ENCODE data around the gene CFAP210. TPM values are rescaled to one million over a fixed set of nuclear protein-coding genes. Genes with fewer than 3 reads are reported as not detected.

Gene CFAP210
- total and polyA plus RNA-seq, 4 donors = 0.02 to 0.42 (median 0.21) TPM

GRCh38 chr2:169711751-169712509 lies 17.7 kb upstream of the CFAP210 start:
- TF ChIP-seq FOXA1 (IDR thresholded peaks at IDR 0.05) (no peak), CTCF (IDR thresholded peaks at IDR 0.05; ENCODE audit: low read depth, low read length, missing input control) (no peak), HNF4A (conservative IDR thresholded peaks at IDR 0.05) (no peak), GABPA (IDR thresholded peaks at IDR 0.05 in 1 of 2, conservative IDR thresholded peaks at IDR 0.05 in 1 of 2) (no peak), TAF1 (conservative IDR thresholded peaks at IDR 0.05) (no peak), REST (IDR thresholded peaks at IDR 0.05) (no peak), JUND (IDR thresholded peaks at IDR 0.05) (no peak), ZBTB33 (IDR thresholded peaks at IDR 0.05) (no peak), ATF3 (IDR thresholded peaks at IDR 0.05) (no peak), EGR1 (IDR thresholded peaks at IDR 0.05; ENCODE audit: low read depth in 2 of 2) (no peak), RAD21 (IDR thresholded peaks at IDR 0.05) (no peak), FOXA2 (IDR thresholded peaks at IDR 0.05) (no peak), YY1 (IDR thresholded peaks at IDR 0.05) (no peak), NR2F2 (IDR thresholded peaks at IDR 0.05) (no peak), HNF4G (IDR thresholded peaks at IDR 0.05) (no peak)
- no peak overlapping the region for H3K4me3 ChIP-seq (ENCODE audit: low read depth in 1 of 3, low read length in 3 of 3)
- H3K27ac ChIP-seq (ENCODE audit: low read depth in 1 of 2, low read length in 2 of 2) = no peak overlapping the region
- H3K9ac ChIP-seq (ENCODE audit: low read depth in 1 of 2, low read length in 2 of 2) = no peak overlapping the region
- DNase-seq (ENCODE audit: low spot score) = no peak
- no peaks in the 10 kb centered on the region for H3K9me3 ChIP-seq (ENCODE audit: control insufficient read depth in 4 of 4, low read length in 3 of 4)
- WGBS = 66% methylated on average over 7 of the region's 7 CpGs
- H3K36me3 ChIP-seq (ENCODE audit: control insufficient read depth in 4 of 4, insufficient read depth in 3 of 4, low read depth in 1 of 4, low read length in 3 of 4) = no peaks in the 10 kb centered on the region
- H3K4me1 ChIP-seq (ENCODE audit: control insufficient read depth in 4 of 4, insufficient read depth in 4 of 4, low read length in 3 of 4) = peaks cover 0 to 19% (median 14%) of the 10 kb centered on the region in 4 donors
- H3K27me3 ChIP-seq (ENCODE audit: control insufficient read depth in 4 of 4, insufficient read depth in 4 of 4, low read length in 3 of 4) = no peaks in the 10 kb centered on the region

- Histone ChIP-seq H3K36me3 (ENCODE audit: control insufficient read depth in 4 of 4, insufficient read depth in 3 of 4, low read depth in 1 of 4, low read length in 3 of 4) (no peaks in the 10 kb centered on the region), H3K4me3 (ENCODE audit: low read depth in 1 of 3, low read length in 3 of 3) (no peak overlapping the region), H3K27me3 (ENCODE audit: control insufficient read depth in 4 of 4, insufficient read depth in 4 of 4, low read length in 3 of 4) (no peaks in the 10 kb centered on the region), H3K4me1 (ENCODE audit: control insufficient read depth in 4 of 4, insufficient read depth in 4 of 4, low read length in 3 of 4) (peaks cover 2 to 4% (median 3%) of the 10 kb centered on the region in 4 donors), H3K9ac (ENCODE audit: low read depth in 1 of 2, low read length in 2 of 2) (no peak overlapping the region), H3K9me3 (ENCODE audit: control insufficient read depth in 4 of 4, low read length in 3 of 4) (no peaks in the 10 kb centered on the region), H3K27ac (ENCODE audit: low read depth in 1 of 2, low read length in 2 of 2) (no peak overlapping the region)
- DNase-seq (ENCODE audit: low spot score) = no peak
- 79% methylated on average over 1 of the region's 1 CpG for WGBS
- TF ChIP-seq FOXA1 (IDR thresholded peaks at IDR 0.05) = no peak
- TF ChIP-seq ZBTB33 (IDR thresholded peaks at IDR 0.05) = no peak
- TF ChIP-seq MAX (IDR thresholded peaks at IDR 0.05) = no peak
- TF ChIP-seq TAF1 (conservative IDR thresholded peaks at IDR 0.05) = no peak
- no peak for TF ChIP-seq HNF4G (IDR thresholded peaks at IDR 0.05)
- no peak for TF ChIP-seq EGR1 (IDR thresholded peaks at IDR 0.05; ENCODE audit: low read depth in 2 of 2)
- TF ChIP-seq HNF4A (conservative IDR thresholded peaks at IDR 0.05) = no peak
- TF ChIP-seq CTCF (IDR thresholded peaks at IDR 0.05; ENCODE audit: low read depth, low read length, missing input control) = no peak
- no peak for TF ChIP-seq ATF3 (IDR thresholded peaks at IDR 0.05)
- TF ChIP-seq RAD21 (IDR thresholded peaks at IDR 0.05) = no peak
Measured at GRCh38 chr2:169709981-169710380, 15.8 kb upstream of the CFAP210 start.
